PC-9 (cell line): ENCODE measurements around the gene SLC12A6.

Experiments
- EZH2 ChIP-seq: fragments of 200-600 bp; sonication (generic); IDR thresholded peaks from 2 replicates; pipeline ENCODE4 v1.8.0; 2017; ENCODE audit warnings: antibody characterized with exemption, low read depth
- TF ChIP-seq, protein P1 (sequence below): fragments of 200-600 bp; sonication (generic); conservative IDR thresholded peaks from 2 replicates; pipeline ENCODE4 v1.6.1; 2017; ENCODE audit warnings: mixed run types, antibody characterized with exemption, mild to moderate bottlenecking, moderate library complexity

- TF ChIP-seq, protein P1, sequence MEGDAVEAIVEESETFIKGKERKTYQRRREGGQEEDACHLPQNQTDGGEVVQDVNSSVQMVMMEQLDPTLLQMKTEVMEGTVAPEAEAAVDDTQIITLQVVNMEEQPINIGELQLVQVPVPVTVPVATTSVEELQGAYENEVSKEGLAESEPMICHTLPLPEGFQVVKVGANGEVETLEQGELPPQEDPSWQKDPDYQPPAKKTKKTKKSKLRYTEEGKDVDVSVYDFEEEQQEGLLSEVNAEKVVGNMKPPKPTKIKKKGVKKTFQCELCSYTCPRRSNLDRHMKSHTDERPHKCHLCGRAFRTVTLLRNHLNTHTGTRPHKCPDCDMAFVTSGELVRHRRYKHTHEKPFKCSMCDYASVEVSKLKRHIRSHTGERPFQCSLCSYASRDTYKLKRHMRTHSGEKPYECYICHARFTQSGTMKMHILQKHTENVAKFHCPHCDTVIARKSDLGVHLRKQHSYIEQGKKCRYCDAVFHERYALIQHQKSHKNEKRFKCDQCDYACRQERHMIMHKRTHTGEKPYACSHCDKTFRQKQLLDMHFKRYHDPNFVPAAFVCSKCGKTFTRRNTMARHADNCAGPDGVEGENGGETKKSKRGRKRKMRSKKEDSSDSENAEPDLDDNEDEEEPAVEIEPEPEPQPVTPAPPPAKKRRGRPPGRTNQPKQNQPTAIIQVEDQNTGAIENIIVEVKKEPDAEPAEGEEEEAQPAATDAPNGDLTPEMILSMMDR: peak; percentile 48
- TF ChIP-seq EZH2: no peak
These were observed 20.8 kb upstream of the SLC12A6 start for GRCh38 chr15:34358367-34358766.
